ENCODE measurements around the gene SPCS3. TPM values are rescaled to one million over a fixed set of nuclear protein-coding genes. Genes with fewer than 3 reads are reported as not detected.

SPCS3 gene
- total and polyA plus RNA-seq, 2 of the 13 experiments (the other 11 are each of a cell fraction or from before 2014, with no cell fraction given) = 26.3 to 57.0 TPM

GRCh38 chr4:176300565-176300964, 19.2 kb upstream of the SPCS3 start:
- ChIA-PET CTCF (ENCODE audit: low intra/inter-chr PET ratio, low total read pairs) (no interaction called here), POLR2A (no interaction called here)
- no peak overlapping the region for H3K4me3 ChIP-seq (replicated peaks in 1 of 3; ENCODE audit: insufficient read depth in 1 of 3, low read depth in 2 of 3, low read length in 3 of 3)
- BruUV-seq (replicated peaks) = no TSS peak
- no peaks in the 10 kb centered on the region for H3K79me2 ChIP-seq (ENCODE audit: insufficient read depth, low read length)
- FAIRE-seq = no peak
- H3K4me1 ChIP-seq (ENCODE audit: insufficient read depth, low read length) = no peaks in the 10 kb centered on the region
- TF ChIP-seq ZKSCAN1 (IDR thresholded peaks at IDR 0.05; ENCODE audit: low read length) (no peak), SIX1 (CRISPR knock-in tag; IDR thresholded peaks at IDR 0.05; ENCODE audit: borderline replicate concordance) (no peak), HDAC2 (CRISPR knock-in tag; IDR thresholded peaks at IDR 0.05) (no peak), SATB2 (CRISPR knock-in tag; IDR thresholded peaks at IDR 0.05) (no peak), RERE (CRISPR knock-in tag; IDR thresholded peaks at IDR 0.05; ENCODE audit: low read depth) (no peak), ZMYM3 (CRISPR knock-in tag; IDR thresholded peaks at IDR 0.05) (no peak), ZBTB37 (CRISPR knock-in tag; IDR thresholded peaks at IDR 0.05) (no peak), ZNF543 (CRISPR knock-in tag; IDR thresholded peaks at IDR 0.05) (no peak)
- no peak overlapping the region for H3K9ac ChIP-seq (ENCODE audit: insufficient read depth, low read depth, low read length)
- no peaks in the 10 kb centered on the region for H4K20me1 ChIP-seq (ENCODE audit: insufficient read depth, low read length)
- no peaks in the 10 kb centered on the region for H3K9me3 ChIP-seq (ENCODE audit: low read length)
- no peak for DNase-seq (ENCODE audit: low spot score)
- H3K36me3 ChIP-seq (replicated peaks in 1 of 2; ENCODE audit: control insufficient read depth in 1 of 2, insufficient read depth in 2 of 2, low read length in 2 of 2) = no peaks in the 10 kb centered on the region
- intact Hi-C loops (cut with micrococcal nuclease; ENCODE audit: unreplicated experiment) = no loop called here
- H2AFZ ChIP-seq (ENCODE audit: low read length) = no peak overlapping the region
- no peak overlapping the region for H3K4me2 ChIP-seq (ENCODE audit: low read depth, low read length)
- H3K27ac ChIP-seq (ENCODE audit: extremely low read length, insufficient read depth, low read length) = no peak overlapping the region
- no peak for ATAC-seq
- no peaks in the 10 kb centered on the region for H3K27me3 ChIP-seq (ENCODE audit: control insufficient read depth in 1 of 2, insufficient read depth in 2 of 2, low read length in 2 of 2)
- in situ Hi-C loops (cut with HindIII; ENCODE audit: extremely low pct_ligation_motif_present, low pct_unique_long_range_greater_than_20kb) = no loop called here

Data from HepG2 (cell line).